Heart left ventricle (tissue), 16 donors: ENCODE results near the gene KCNQ1OT1. TPM values are rescaled to one million over a fixed set of nuclear protein-coding genes. Genes with fewer than 3 reads are reported as not detected.

Source experiments
- ATAC-seq, 4 donors: fragments of 200-7000 bp; cut with Tn5 transposase; one replicate each; pipeline ENCODE4 v1.9.1; 2020 to 2022; ENCODE audit warnings: moderate library complexity in 4 of 4, mild to moderate bottlenecking in 3 of 4, moderate number of reproducible peaks in 1 of 4
- DNase-seq, 5 donors: peaks; one replicate each; pipeline ENCODE4 v3.0.0-alpha.2; 2020
- H3K27ac ChIP-seq, 12 donors: fragments of 200-600 bp; sonication (generic) in 4 of 12; one replicate each; pipeline versions ENCODE4 v1.5.0 to v1.8.0; 2016 to 2022; ENCODE audit warnings: mild to moderate bottlenecking in 2 of 12
- H3K27me3 ChIP-seq, 9 donors: fragments of 200-600 bp; sonication (generic) in 2 of 9; one replicate each; pipeline versions ENCODE4 v1.5.1 to v1.8.0; 2016 to 2022; ENCODE audit warnings: mild to moderate bottlenecking in 3 of 9
- H3K36me3 ChIP-seq, 9 donors: fragments of 200-600 bp; sonication (generic) in 2 of 9; one replicate each; pipeline versions ENCODE4 v1.5.0 to v1.8.0; 2018 to 2022; ENCODE audit warnings: mild to moderate bottlenecking in 2 of 9
- H3K4me1 ChIP-seq, 12 donors: fragments of 200-600 bp; sonication (generic) in 4 of 12; one replicate each; pipeline versions ENCODE4 v1.5.0 to v1.8.0; 2016 to 2022; ENCODE audit warnings: mild to moderate bottlenecking in 3 of 12
- H3K4me3 ChIP-seq, 12 donors: fragments of 200-600 bp; sonication (generic) in 4 of 12; one replicate each; pipeline versions ENCODE4 v1.5.0 to v1.8.0; 2017 to 2022; ENCODE audit warnings: mild to moderate bottlenecking in 9 of 12, moderate library complexity in 4 of 12
- H3K9me3 ChIP-seq, 12 donors: fragments of 200-600 bp; sonication (generic) in 4 of 12; one replicate each; pipeline versions ENCODE4 v1.5.0 to v1.8.0; 2016 to 2022; ENCODE audit warnings: mild to moderate bottlenecking in 1 of 12
- POLR2A ChIP-seq, 2 donors: fragments of 450-650 bp; IDR thresholded peaks; one replicate each; pipeline ENCODE4 v1.6.1; 2017; ENCODE audit warnings: antibody characterized with exemption in 2 of 2, mild to moderate bottlenecking in 2 of 2, moderate library complexity in 2 of 2
- WGBS, 4 donors: extraction: QIAGEN DNeasy Blood & Tissue Kit in 2 of 4; methylation state at CpG; one replicate each; pipeline versions ENCODE4 v1.1.5 to v1.1.7; 2013 to 2018; 5-methylcytosine and 5-hydroxymethylcytosine counted together
- intact Hi-C, 10 donors: fragments of 100-400 bp; cut with DNase I; formaldehyde crosslinking; loops; one replicate each; pipeline versions ENCODE4 v1.11.1 to v1.14.2; 2022
- polyA plus RNA-seq, 2 donors: library from polyadenylated mRNA; stranded (reverse); fragments of 200-250 nt; gene quantifications; one replicate each; pipeline ENCODE4 v1.2.3, GENCODE V29; 2013
- total RNA-seq, 9 donors: library from RNA; depleted of rRNA in 2 of 9; stranded (reverse); fragments of >200 nt in 2 of 9; fragmentation: NEBNext Ultra II Directional in 3 of 9; extraction: Animal tissue kit (Norgen Biotek cat#: 25700) in 3 of 9; gene quantifications; one replicate each; pipeline versions ENCODE4 v1.1.0 to v1.2.4, GENCODE V29; 2016 to 2023
- TF ChIP-seq, protein P1 (sequence below), 12 donors: fragments of 200-600 bp; sonication (generic) in 4 of 12; IDR thresholded peaks; one replicate each; pipeline versions ENCODE4 v1.5.0 to v1.8.0; 2018 to 2022; ENCODE audit warnings: antibody characterized with exemption in 12 of 12, mild to moderate bottlenecking in 5 of 12
- donor health status: ischemic (EF 13 %, LVEDD 7.1; RV severe dilation, severe dysfunction).
- donor health status: healthy with polysubstance abuse.
- donor health status: DM: no; HTN: yes; CAD: no.
- donor health status: DM: no; HTN: no; CAD: no.
- donor health status: ischemic (EF 25% LVEDD 6.9; RV normal size, moderate dysfunction).
- donor health status: ischemic (EF 25% LVEDD 5.7; RV mildly dilated, moderate dysfunction).
- donor health status: healthy.
- donor health status: DM: yes; HTN: yes; CAD: no.
- donor health status: ischemic (EF 35%, LVEDD 5.7; RV mildly dilated, moderate dysfunction).
- donor health status: nonischemic (EF 11% LVEDD 7.7; RV severe dilation, severe dysfunction).
- donor health status: DM: yes; HTN: yes; CAD: no.
- donor health status: PGD.
- donor health status: ischemic (EF 29% LVEDD 5.4; RV normal size, mild dysfunction).
- donor health status: nonischemic (EF 23%, LVEDD 6.1; RV moderate dilation, normal function).

The KCNQ1OT1 gene
- total and polyA plus RNA-seq, 11 donors: 0.14 to 0.93 (median 0.40) TPM

- no peak for ATAC-seq
- no peak overlapping the region for H3K4me3 ChIP-seq
- H3K27ac ChIP-seq: no peak overlapping the region
- no peaks in the 10 kb centered on the region for H3K36me3 ChIP-seq
- TF ChIP-seq, protein P1, sequence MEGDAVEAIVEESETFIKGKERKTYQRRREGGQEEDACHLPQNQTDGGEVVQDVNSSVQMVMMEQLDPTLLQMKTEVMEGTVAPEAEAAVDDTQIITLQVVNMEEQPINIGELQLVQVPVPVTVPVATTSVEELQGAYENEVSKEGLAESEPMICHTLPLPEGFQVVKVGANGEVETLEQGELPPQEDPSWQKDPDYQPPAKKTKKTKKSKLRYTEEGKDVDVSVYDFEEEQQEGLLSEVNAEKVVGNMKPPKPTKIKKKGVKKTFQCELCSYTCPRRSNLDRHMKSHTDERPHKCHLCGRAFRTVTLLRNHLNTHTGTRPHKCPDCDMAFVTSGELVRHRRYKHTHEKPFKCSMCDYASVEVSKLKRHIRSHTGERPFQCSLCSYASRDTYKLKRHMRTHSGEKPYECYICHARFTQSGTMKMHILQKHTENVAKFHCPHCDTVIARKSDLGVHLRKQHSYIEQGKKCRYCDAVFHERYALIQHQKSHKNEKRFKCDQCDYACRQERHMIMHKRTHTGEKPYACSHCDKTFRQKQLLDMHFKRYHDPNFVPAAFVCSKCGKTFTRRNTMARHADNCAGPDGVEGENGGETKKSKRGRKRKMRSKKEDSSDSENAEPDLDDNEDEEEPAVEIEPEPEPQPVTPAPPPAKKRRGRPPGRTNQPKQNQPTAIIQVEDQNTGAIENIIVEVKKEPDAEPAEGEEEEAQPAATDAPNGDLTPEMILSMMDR (IDR thresholded peaks at IDR 0.05): no peak
- no peak for TF ChIP-seq POLR2A (IDR thresholded peaks at IDR 0.05)
- peak in 1 of 5 donors; percentile 44 for DNase-seq
- H3K4me1 ChIP-seq: peaks cover 0 to 10% (median under 1%) of the 10 kb centered on the region in 12 donors
- peaks cover 0 to 9% (median 0%) of the 10 kb centered on the region in 12 donors for H3K9me3 ChIP-seq
- WGBS, 4 donors: 96 to 100% (median 97%) methylated on average over 1 to 7 of the region's 7 CpGs
- H3K27me3 ChIP-seq: no peaks in the 10 kb centered on the region
- intact Hi-C loops: no loop called here
Observed at GRCh38 chr11:2714871-2715270, 15.1 kb upstream of the KCNQ1OT1 start.

GRCh38 chr11:2714463-2714800, 14.6 kb upstream of the KCNQ1OT1 start:
- Histone ChIP-seq H3K27me3 (no peaks in the 10 kb centered on the region), H3K36me3 (no peaks in the 10 kb centered on the region), H3K4me3 (no peak overlapping the region), H3K27ac (no peak overlapping the region), H3K4me1 (peaks cover 0 to 14% (median 2%) of the 10 kb centered on the region in 12 donors), H3K9me3 (peaks cover 0 to 9% (median 0%) of the 10 kb centered on the region in 12 donors)
- ATAC-seq (no peak), DNase-seq (peak in 1 of 5 donors; percentile 33)
- intact Hi-C loops: no loop called here
- 94 to 97% (median 96%) methylated on average over 9 of the region's 9 CpGs for WGBS, 4 donors
- TF ChIP-seq, protein P1 (IDR thresholded peaks at IDR 0.05): no peak
- no peak for TF ChIP-seq POLR2A (IDR thresholded peaks at IDR 0.05)

- intact Hi-C loops: no loop called here
- no peak for ATAC-seq
- peak in 1 of 5 donors; percentile 35 for DNase-seq
- Histone ChIP-seq H3K4me1 (peaks cover 0 to 17% (median 2%) of the 10 kb centered on the region in 12 donors), H3K36me3 (no peaks in the 10 kb centered on the region), H3K9me3 (peaks cover 0 to 9% (median 0%) of the 10 kb centered on the region in 12 donors), H3K27me3 (no peaks in the 10 kb centered on the region), H3K27ac (no peak overlapping the region), H3K4me3 (no peak overlapping the region)
- TF ChIP-seq, protein P1 (IDR thresholded peaks at IDR 0.05): no peak
- no peak for TF ChIP-seq POLR2A (IDR thresholded peaks at IDR 0.05)
- WGBS, 4 donors: 95 to 97% (median 97%) methylated on average over 21 to 26 of the region's 26 CpGs
Observed at GRCh38 chr11:2713661-2714462, 14.1 kb upstream of the KCNQ1OT1 start.

GRCh38 chr11:2713094-2713493, 13.3 kb upstream of the KCNQ1OT1 start:
- 94 to 97% (median 95%) methylated on average over 12 of the region's 12 CpGs for WGBS, 4 donors
- intact Hi-C loops: no loop called here
- peak in 1 of 5 donors; percentile 13 for DNase-seq

More at GRCh38 chr11:2713094-2713493, 13.3 kb upstream of the KCNQ1OT1 start:
- H3K27ac ChIP-seq: no peak overlapping the region
- ATAC-seq: no peak
- H3K4me3 ChIP-seq: no peak overlapping the region
- TF ChIP-seq POLR2A (IDR thresholded peaks at IDR 0.05): no peak
- TF ChIP-seq, protein P1 (IDR thresholded peaks at IDR 0.05): no peak
- no peaks in the 10 kb centered on the region for H3K36me3 ChIP-seq
- peaks cover 0 to 24% (median 3%) of the 10 kb centered on the region in 12 donors for H3K4me1 ChIP-seq
- no peaks in the 10 kb centered on the region for H3K27me3 ChIP-seq
- peaks cover 0 to 9% (median 0%) of the 10 kb centered on the region in 12 donors for H3K9me3 ChIP-seq
